Measurements from ENCODE around the gene PTCHD1.
A peak's percentile ranks its signal among the peaks of the same experiment; 100 is the strongest.

The PTCHD1 gene

DNA sequence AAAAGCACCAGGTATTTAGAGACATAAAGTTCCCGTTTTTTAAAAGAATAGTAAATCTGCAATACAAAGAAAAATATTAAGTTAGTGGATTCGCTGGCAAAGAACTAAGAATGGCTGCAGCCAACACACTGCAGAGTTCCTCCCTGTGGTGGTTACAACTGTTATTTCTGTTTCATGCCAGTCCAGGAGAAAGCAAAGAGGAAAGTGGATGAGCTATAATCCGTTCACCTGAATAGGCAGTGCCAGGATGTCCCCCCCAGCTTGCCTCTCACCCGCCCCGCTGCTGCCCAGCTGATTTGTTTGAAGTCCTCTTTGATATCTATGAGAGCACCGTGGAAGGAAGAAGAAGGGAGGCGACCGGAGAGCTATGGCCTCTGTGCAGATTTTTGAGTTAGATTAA is 63.9 kb downstream of the PTCHD1 start:
- peak; percentile 73 for DNase-seq (ENCODE audit: low spot score)

DNA sequence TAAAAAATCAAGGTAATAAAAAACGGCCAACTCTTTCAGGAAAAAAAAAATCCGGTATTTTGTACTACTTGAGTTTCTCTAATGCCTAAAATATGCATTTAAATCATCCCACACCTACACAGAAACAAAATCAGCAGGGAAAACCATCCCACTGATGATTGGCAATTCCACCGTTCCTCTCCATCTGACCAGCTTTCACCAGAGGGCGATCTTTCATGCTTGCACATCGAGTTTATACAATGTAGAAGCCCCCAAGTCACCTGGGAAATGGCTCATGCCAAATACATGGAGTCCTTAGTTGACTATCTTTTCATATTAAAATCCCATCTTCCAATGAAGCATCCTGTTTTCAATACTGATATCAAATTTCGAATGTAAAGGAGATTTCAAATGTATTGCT is 69.2 kb downstream of the PTCHD1 start:
- DNase-seq (ENCODE audit: low spot score), result no peak

DNA sequence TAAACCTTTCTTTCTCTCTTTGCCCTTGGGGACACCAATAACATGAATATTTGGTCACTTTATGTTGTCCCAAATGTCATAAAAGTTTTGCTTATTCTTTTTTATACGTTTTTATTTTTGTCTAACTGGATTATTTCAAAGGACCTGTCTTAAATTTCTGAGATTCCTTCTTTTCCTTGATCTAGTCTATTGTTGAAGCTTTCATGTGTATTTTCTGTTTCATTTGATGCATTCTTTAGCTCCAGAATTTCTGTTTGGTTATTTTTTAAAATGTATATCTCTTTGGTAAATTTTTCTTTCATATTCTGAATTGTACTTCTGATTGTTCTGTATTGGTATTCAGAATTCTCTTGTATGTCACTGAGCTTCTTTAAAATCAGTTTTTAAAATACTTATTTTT is 88.3 kb downstream of the PTCHD1 start:
- no peak for DNase-seq (ENCODE audit: low spot score)

DNA sequence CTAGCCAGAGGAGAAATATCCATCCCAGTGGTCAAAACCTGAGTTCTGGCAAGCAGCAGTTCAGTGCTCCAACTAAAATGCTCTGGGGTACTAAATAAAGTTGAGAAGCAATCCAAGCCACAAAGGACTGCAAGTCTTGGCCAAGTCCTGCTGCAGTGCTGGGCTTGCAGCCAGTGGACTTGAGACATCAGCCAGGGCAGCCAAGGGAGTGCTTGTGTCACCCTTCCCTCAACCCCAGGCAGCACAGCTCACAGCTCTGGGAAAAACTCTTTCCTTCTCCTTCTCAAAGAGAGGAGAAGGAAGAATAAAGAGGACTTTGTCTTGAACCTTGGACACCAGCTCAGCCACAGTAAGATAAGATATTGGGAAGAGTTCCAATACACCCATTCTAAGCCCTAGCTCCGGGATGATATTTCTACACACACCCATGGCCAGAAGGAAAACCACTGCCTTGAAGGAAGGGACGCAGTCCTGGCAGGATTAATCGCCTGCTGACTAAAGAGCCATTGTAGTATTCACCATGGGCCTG is 99.8 kb downstream of the PTCHD1 start:
- DNase-seq (ENCODE audit: low spot score), result peak; percentile 51

DNA sequence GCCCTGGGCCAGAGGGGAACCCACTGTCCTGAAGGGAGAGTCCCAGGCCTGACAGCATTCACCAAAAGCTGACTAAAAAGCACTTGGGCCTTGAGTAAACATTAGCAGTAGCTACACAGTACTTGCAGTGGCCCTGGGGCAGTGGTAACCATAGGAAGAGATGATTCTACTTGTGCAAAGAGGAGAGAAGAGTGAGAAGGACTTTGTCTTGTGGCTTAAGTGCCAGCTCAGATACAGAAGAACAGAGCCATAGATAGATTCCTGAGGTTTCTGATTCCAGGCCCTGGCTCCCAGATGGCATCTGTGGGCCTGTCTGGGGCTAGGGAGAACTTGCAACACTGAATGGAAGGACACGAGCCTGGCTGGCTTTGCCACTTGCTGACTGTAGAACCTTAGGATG is 100.5 kb downstream of the PTCHD1 start:
- no peak for DNase-seq (ENCODE audit: low spot score)

DNA sequence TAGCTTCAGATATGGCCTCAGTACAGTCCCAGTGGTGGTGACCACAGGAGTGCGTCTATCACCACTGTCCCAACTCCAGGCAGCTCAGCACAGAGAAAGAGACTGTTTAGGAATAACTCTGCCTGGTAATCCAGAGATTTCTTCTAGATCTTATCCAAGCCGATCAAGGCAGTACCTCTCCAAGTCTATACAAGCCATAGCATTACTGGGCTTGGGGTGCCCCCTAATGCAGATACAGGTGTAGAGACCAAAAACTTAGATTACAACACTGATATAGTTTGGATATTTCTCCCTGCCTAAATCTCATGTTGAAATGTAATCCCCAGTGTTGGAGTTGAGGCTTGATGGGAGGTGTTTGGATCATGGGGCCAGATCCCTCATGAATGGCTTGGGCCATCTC is 100.9 kb downstream of the PTCHD1 start:
- peak; percentile 56 for DNase-seq (ENCODE audit: low spot score)

DNA sequence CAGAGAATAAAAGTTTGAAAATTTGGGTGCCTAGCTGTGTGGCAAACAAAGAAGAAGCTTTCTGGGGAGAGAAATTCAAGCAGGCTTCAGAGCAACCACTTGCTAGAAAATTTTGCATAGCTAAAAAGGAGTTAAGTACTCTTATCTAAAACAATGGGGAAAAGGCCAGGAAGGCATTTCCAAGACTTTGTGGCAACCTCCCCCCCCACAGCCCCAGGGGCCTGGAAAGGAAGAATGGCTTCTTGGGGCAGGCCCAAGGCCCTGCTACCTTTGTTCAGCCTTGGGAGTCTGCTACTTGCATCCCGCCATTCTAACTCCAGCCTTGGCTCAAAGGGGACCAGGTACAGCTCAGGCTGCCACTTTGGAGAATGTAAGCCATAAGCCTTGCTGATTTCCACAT is 102.2 kb downstream of the PTCHD1 start:
- no peak for DNase-seq (ENCODE audit: low spot score)

DNA sequence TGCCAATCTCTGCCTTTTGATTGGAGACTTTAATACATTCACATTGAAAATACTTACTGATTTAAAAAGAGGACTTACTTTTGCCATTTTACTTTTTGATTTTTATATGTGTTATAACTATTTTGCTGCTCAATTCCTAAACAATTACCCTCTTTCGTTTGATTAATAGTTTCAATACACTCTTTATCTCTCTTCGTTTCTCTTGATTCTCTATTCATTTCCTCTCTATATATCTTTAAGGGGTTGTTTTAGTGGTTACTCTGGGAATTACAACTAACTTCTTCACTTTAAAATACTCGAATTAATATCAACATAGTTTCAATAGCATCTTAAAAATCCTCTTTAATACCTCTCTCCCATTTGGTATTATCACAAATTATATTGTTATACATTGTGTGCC is 116.6 kb downstream of the PTCHD1 start:
- DNase-seq (ENCODE audit: low spot score), result no peak
